Neural cell (in vitro differentiated cells): ENCODE data around the gene LMO7. TPM values are rescaled to one million over a fixed set of nuclear protein-coding genes. Genes with fewer than 3 reads are reported as not detected.

ENCODE experiments used
- H2AFZ ChIP-seq: fragments of 200-600, 300-800 bp; sonication (generic), shearing (Covaris generic); 2 replicates; pipeline ENCODE4 v1.6.0; 2014; ENCODE audit warnings: low read depth, mild to moderate bottlenecking, antibody characterized with exemption, low read length, moderate library complexity
- H3F3A ChIP-seq: fragments of 200-600 bp; shearing (Covaris generic); 2 replicates; pipeline ENCODE4 v1.6.1; 2016; ENCODE audit warnings: mild to moderate bottlenecking, moderate library complexity, mixed read lengths, antibody characterized with exemption, low read length; ENCODE audit not compliant: insufficient read depth, poor library complexity, severe bottlenecking
- H3K27ac ChIP-seq: fragments of 200-600, 300-800 bp; sonication (generic), shearing (Covaris generic); 2 replicates; pipeline ENCODE4 v1.5.1; 2014; ENCODE audit warnings: mild to moderate bottlenecking, low read length, moderate library complexity
- H3K27me3 ChIP-seq: fragments of 300-800, 200-600 bp; sonication (generic), shearing (Covaris generic); 2 replicates; pipeline ENCODE4 v1.6.0; 2014; ENCODE audit warnings: mild to moderate bottlenecking, low read depth, low read length, moderate library complexity; ENCODE audit not compliant: insufficient read depth
- H3K36me3 ChIP-seq: fragments of 300-800, 200-600 bp; sonication (generic), shearing (Covaris generic); 2 replicates; pipeline ENCODE4 v1.5.1; 2014; ENCODE audit warnings: mild to moderate bottlenecking, antibody characterized with exemption, low read length, moderate library complexity; ENCODE audit not compliant: insufficient read depth
- H3K4me2 ChIP-seq: fragments of 300-800, 200-600 bp; sonication (generic), shearing (Covaris generic); 2 replicates; pipeline ENCODE4 v1.6.0; 2014; ENCODE audit warnings: mild to moderate bottlenecking, low read length
- H3K4me3 ChIP-seq: fragments of 300-800, 200-600 bp; sonication (generic), shearing (Covaris generic); 2 replicates; pipeline ENCODE4 v1.5.1; 2014; ENCODE audit warnings: mild to moderate bottlenecking, low read length, moderate library complexity
- H3K79me2 ChIP-seq: fragments of 200-600 bp; shearing (Covaris generic); replicated peaks from 2 replicates; pipeline ENCODE4 v1.6.0; 2014; ENCODE audit warnings: mild to moderate bottlenecking, low read length, moderate library complexity; ENCODE audit not compliant: insufficient read depth
- H3K9ac ChIP-seq: fragments of 300-800, 200-600 bp; sonication (generic), shearing (Covaris generic); 2 replicates; pipeline ENCODE4 v1.6.1; 2016; ENCODE audit warnings: mild to moderate bottlenecking, low read length, mixed read lengths
- H3K9me2 ChIP-seq: fragments of 200-600 bp; shearing (Covaris generic); 2 replicates; pipeline ENCODE4 v1.6.1; 2016; ENCODE audit warnings: mild to moderate bottlenecking, low read length, mixed read lengths; ENCODE audit not compliant: insufficient read depth
- H3K9me3 ChIP-seq: fragments of 200-600, 300-800 bp; sonication (generic), shearing (Covaris generic); 2 replicates; pipeline ENCODE4 v1.6.1; 2016; ENCODE audit warnings: mild to moderate bottlenecking, mixed run types, low read length, moderate library complexity, mixed read lengths
- H4K20me1 ChIP-seq: fragments of 200-600 bp; shearing (Covaris generic); 2 replicates; pipeline ENCODE4 v1.6.1; 2016; ENCODE audit warnings: mild to moderate bottlenecking, mixed run types; ENCODE audit not compliant: insufficient read depth
- EP300 ChIP-seq: fragments of 450-650 bp; conservative IDR thresholded peaks from 2 replicates; pipeline ENCODE4 v1.6.1; 2014; ENCODE audit warnings: antibody characterized with exemption, mild to moderate bottlenecking, moderate library complexity; ENCODE audit not compliant: poor library complexity, severe bottlenecking
- EZH2 ChIP-seq: fragments of 200-600, 300-800 bp; shearing (Covaris generic), sonication (generic); IDR thresholded peaks from 2 replicates; pipeline ENCODE4 v1.6.1; 2014; ENCODE audit warnings: antibody characterized with exemption, low read length, borderline replicate concordance, mild to moderate bottlenecking; ENCODE audit not compliant: insufficient read depth, poor library complexity, severe bottlenecking
- MXI1 ChIP-seq: fragments of 450-650 bp; conservative IDR thresholded peaks from 2 replicates; pipeline ENCODE4 v1.6.1; 2014; ENCODE audit warnings: antibody characterized with exemption, mild to moderate bottlenecking; ENCODE audit not compliant: poor library complexity, severe bottlenecking
- POLR2AphosphoS5 ChIP-seq: IDR thresholded peaks from 2 replicates; pipeline ENCODE4 v1.6.1; 2012
- RAD21 ChIP-seq: fragments of 450-650 bp; conservative IDR thresholded peaks from 2 replicates; pipeline ENCODE4 v1.6.1; 2014; ENCODE audit warnings: antibody characterized with exemption, mild to moderate bottlenecking, moderate library complexity
- REST ChIP-seq: IDR thresholded peaks from 2 replicates; pipeline ENCODE4 v1.6.1; 2012; ENCODE audit warnings: borderline replicate concordance
- SMC3 ChIP-seq: fragments of 450-650 bp; conservative IDR thresholded peaks from 2 replicates; pipeline ENCODE4 v1.6.1; 2014; ENCODE audit warnings: antibody characterized with exemption, mild to moderate bottlenecking, moderate library complexity; ENCODE audit not compliant: poor library complexity
- TAF1 ChIP-seq: IDR thresholded peaks from 2 replicates; pipeline ENCODE4 v1.6.1; 2012; ENCODE audit warnings: low read depth
- polyA plus RNA-seq: library from polyadenylated mRNA; depleted of rRNA; stranded (reverse); fragments of >200 nt; gene quantifications from 2 replicates; pipeline ENCODE4 v1.2.3, GENCODE V29; 2014

Gene LMO7
- polyA plus RNA-seq, 1 donor from 2014 or later = 14.2 TPM

GRCh38 chr13:75660694-75661093 is 24.6 kb downstream of the LMO7 start:
- Histone ChIP-seq H3K36me3 (no peaks in the 10 kb centered on the region), H3K9me2 (no peaks in the 10 kb centered on the region), H3K27ac (no peak overlapping the region), H3K79me2 (no peaks in the 10 kb centered on the region), H4K20me1 (no peaks in the 10 kb centered on the region), H3K4me3 (no peak overlapping the region), H3F3A (no peaks in the 10 kb centered on the region), H3K9me3 (no peaks in the 10 kb centered on the region), H2AFZ (no peak overlapping the region), H3K9ac (no peak overlapping the region), H3K4me2 (no peak overlapping the region), H3K27me3 (no peaks in the 10 kb centered on the region)
- TF ChIP-seq EZH2 (no peak), EP300 (no peak), TAF1 (no peak), SMC3 (no peak), MXI1 (no peak)

GRCh38 chr13:75661443-75661842 is 25.3 kb downstream of the LMO7 start:
- Histone ChIP-seq H3K4me3 (no peak overlapping the region), H3K9me2 (no peaks in the 10 kb centered on the region), H3K27ac (no peak overlapping the region), H3K9ac (no peak overlapping the region), H4K20me1 (no peaks in the 10 kb centered on the region), H3K27me3 (no peaks in the 10 kb centered on the region), H3K4me2 (no peak overlapping the region), H3K79me2 (no peaks in the 10 kb centered on the region), H3K9me3 (no peaks in the 10 kb centered on the region), H3K36me3 (no peaks in the 10 kb centered on the region), H2AFZ (no peak overlapping the region), H3F3A (no peaks in the 10 kb centered on the region)
- TF ChIP-seq MXI1 (no peak), EP300 (no peak), EZH2 (no peak), REST (no peak), RAD21 (no peak), POLR2AphosphoS5 (no peak), TAF1 (no peak)

GRCh38 chr13:75666646-75667351 is 30.7 kb downstream of the LMO7 start:
- Histone ChIP-seq H3K9me2 (no peaks in the 10 kb centered on the region), H3K9me3 (no peaks in the 10 kb centered on the region), H3F3A (no peaks in the 10 kb centered on the region), H2AFZ (no peak overlapping the region), H3K36me3 (no peaks in the 10 kb centered on the region), H3K79me2 (no peaks in the 10 kb centered on the region), H3K4me3 (no peak overlapping the region), H3K4me2 (no peak overlapping the region), H4K20me1 (no peaks in the 10 kb centered on the region), H3K9ac (no peak overlapping the region), H3K27me3 (no peaks in the 10 kb centered on the region), H3K27ac (no peak overlapping the region)
- TF ChIP-seq MXI1 = no peak
